ENCODE results near the gene SPDEF.

Gene SPDEF

DNA sequence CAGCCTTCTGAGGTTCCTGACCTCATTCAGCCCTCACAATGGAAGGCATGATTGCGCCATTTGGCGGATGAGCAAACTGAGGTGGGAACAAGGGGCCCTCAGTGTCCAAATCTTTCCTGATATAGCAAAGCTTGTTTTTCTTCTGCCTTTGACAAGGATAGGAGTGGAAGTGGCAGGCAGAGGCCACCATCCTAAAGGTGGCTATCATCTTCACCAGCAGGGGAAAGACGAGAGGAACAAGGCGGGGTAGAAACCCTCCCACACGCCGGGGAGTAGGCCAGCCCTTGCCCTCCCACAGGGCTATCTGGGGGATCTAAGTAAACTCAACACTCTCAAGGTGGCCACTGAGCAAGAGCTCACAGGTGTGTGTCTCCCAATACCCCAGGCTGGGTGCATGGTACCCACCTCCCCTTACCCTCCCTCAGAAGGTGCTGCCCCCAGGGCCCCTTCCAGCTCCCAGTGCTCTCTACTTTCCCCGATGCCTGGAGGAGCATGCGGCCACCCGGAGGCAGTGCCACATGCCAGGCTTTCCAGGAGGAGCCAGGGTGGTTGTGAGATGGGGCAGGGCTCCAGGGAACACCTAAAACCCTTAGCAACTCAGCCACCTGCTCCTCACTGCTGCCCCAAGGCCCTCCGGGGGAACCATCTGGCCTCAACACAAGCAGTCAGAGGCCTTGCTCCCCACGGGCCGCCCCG, 11.2 kb downstream of the SPDEF start:
- DNase-seq (ENCODE audit: low read depth), result no peak

DNA sequence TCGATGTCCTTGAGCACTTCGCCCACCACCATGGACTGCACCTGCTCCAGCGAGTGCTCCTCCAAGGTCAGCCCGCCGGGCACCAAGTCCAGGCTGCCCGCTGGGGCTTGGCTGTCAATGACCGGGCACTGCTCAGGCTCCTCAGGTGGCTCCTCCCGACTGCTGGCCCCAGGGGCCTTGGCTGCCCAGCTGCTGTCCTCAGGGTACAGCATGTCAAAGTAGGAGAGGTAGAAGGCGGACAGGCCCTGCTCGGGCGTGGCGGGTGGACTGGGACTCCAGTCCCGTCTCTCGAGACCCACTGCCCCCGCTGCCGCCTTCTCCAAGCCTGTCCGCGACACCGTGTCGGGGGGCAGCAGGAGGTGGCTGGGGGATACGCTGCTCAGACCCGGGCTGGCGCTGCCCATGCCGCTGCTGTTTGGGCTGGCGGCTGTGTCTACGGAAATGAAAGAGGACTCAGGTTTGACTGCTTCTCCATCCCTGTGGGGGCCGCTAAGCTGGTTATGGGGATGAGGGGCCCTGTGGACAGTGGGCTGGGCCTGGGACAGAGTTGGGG, 12.0 kb downstream of the SPDEF start:
- DNase-seq (ENCODE audit: low read depth), result no peak

- peak; percentile 26 for DNase-seq (ENCODE audit: low read depth)
These were observed 12.7 kb downstream of the SPDEF start for GRCh38 chr6:34543421-34543820.

- no peak for DNase-seq (ENCODE audit: low read depth)
These were observed 15.3 kb downstream of the SPDEF start for GRCh38 chr6:34540841-34541240.

DNA sequence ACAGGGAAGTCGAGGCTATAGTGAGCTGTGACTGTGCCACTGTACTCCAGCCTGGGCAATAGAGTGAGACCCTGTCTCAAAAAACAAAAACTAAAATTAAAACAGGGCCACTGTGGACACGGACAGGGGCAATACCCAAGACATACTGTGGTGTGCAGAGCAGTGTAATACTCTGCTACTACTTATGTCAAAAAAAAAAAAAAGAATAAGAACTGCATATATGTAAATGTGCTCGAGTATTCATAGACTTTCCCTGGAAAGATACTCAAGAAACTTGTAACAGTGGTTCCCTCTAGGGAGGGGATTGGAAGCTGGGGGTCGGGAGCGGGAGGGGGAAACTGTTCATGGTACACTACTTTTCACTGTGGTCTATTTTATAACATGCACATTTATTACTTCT, 15.9 kb downstream of the SPDEF start:
- no peak for DNase-seq (ENCODE audit: low read depth)

GRCh38 chr6:34539181-34539580, 16.9 kb downstream of the SPDEF start:
- DNase-seq (ENCODE audit: low read depth), result no peak

DNA sequence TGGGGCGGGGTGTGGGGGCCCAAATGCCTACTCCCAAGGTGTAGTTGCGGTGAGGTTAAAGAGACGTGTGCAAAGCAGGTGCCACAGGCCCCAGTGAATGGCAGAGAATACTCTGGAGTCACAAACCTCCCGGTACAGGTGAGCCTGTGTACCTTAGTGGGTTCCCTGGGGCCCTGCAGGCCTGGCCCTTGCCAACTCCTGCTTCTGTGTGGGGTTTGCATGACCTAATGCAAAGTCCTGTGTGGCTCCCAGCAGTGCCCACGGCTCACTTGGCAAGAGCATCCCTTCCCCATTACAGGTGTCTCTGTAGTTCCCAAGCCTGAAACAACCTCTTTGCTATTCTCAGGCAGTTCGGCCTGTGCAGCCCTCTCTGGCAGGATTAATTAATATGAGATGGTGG, 17.5 kb downstream of the SPDEF start:
- DNase-seq (ENCODE audit: low read depth), result no peak

GRCh38 chr6:34537922-34538550, 18.1 kb downstream of the SPDEF start:
- no peak for DNase-seq (ENCODE audit: low read depth)

- no peak for DNase-seq (ENCODE audit: low read depth)
These were observed 18.9 kb downstream of the SPDEF start for GRCh38 chr6:34536959-34537848.

DNA sequence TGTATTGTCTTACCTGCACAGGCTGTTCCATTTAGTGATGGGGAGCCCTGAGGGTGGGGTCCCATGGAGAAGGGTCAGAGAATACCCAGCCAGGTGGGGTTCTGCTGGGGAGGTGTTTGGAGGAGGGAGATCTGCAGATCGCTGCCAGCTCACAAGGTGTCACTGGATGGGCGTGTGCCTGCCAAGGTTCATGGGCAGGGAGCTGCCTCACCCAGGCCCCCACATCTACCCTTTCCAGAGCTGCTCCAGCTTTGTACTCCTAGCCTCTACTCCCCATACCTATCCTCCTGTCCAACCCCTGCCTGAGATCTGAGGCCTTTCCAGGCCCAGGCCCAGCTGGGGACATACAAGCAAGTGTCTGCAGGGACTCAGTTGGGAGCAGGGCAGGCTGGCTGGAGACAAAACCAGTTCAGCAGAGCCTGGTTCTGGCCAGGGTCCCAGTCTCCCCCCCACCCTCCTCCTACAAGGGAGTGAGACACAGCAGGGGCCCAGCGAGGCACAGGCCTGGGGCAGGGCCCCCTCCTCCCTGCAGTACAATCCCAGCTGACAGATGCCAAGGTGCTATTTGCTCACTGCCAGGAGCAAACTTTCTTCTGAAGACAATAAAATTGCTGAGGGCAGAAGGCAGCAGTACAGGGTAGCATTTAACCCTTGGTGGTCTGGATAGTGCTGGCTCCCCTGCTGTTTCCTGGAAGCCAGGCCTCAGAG, 19.7 kb downstream of the SPDEF start:
- no peak for DNase-seq (ENCODE audit: low read depth)

GRCh38 chr6:34535646-34536045, 20.5 kb downstream of the SPDEF start:
- no peak for DNase-seq (ENCODE audit: low read depth)

DNA sequence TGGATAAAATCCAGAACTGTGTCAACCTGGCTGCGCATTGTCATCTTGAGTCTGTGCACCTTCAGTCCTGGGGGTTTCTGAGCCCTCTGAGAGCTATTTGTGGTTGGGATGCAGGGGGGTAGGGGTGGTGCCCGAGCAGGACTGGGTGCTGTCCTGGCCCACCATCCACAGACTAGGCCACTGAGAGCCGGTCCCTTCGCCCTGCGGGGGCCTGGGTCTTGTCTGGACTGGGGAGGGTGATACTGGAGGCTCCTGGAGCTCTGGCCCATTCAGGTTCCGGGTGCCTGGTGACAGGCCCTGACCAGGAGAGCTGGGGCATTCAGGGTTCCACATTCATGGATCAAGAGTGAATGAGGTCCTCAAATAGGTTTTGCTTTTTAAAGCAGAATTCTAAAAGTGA, 20.9 kb downstream of the SPDEF start:
- no peak for DNase-seq (ENCODE audit: low read depth)

GRCh38 chr6:34534656-34535055, 21.5 kb downstream of the SPDEF start:
- DNase-seq (ENCODE audit: low read depth), result no peak

DNA sequence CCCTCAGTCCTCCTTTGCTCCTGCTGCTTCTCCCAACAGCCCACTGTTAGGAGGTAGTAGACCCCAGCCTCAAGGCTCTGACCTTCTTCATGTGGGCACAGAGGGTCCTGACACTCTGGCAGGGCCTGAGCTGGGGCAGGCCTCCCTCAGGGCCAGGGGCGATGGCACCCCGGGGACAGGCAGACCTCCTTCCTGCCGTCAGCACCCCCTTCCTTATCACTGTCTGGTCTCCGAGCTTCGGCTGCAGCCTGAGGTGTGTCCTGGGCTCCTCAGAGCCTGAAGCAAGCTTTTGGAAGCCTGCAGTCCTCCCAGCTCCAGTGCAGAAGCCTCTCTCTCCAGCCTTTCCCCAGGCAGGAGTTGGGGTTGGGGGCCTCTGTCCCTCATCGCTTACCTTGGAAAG, 22.0 kb downstream of the SPDEF start:
- DNase-seq (ENCODE audit: low read depth), result no peak

- no peak for DNase-seq (ENCODE audit: low read depth)
These were observed 23.9 kb downstream of the SPDEF start for GRCh38 chr6:34532230-34532629.

GRCh38 chr6:34531580-34532201, 24.4 kb downstream of the SPDEF start:
- DNase-seq (ENCODE audit: low read depth), result no peak

DNA sequence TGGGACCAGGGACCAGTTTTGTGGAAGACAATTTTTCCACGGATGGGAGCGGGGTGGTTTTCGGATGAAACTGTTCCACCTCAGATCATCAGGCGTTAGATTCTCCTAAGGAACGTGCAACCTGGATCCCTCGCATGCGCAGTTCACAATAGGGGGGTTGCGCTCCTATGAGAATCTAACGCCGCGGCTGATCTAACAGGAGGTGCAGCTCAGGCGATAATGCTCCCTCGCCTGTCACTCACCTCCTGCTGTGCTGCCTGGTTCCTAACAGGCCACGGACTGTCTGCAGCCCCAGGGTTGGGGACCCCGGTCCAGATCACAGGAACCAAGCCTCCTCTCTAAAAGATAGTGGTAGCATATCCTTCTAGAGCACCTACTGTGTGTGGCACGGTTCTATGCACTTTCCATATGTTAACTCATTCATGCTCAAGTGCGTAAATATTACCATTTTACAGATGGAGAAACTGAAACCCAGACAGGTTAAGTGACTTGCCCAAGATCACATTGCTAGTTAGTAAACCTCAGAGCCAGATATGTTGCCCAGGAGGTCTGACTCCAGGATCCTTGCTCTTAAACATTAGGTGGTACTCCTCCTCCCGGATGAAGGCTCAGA, 25.3 kb downstream of the SPDEF start:
- DNase-seq (ENCODE audit: low read depth), result no peak

DNA sequence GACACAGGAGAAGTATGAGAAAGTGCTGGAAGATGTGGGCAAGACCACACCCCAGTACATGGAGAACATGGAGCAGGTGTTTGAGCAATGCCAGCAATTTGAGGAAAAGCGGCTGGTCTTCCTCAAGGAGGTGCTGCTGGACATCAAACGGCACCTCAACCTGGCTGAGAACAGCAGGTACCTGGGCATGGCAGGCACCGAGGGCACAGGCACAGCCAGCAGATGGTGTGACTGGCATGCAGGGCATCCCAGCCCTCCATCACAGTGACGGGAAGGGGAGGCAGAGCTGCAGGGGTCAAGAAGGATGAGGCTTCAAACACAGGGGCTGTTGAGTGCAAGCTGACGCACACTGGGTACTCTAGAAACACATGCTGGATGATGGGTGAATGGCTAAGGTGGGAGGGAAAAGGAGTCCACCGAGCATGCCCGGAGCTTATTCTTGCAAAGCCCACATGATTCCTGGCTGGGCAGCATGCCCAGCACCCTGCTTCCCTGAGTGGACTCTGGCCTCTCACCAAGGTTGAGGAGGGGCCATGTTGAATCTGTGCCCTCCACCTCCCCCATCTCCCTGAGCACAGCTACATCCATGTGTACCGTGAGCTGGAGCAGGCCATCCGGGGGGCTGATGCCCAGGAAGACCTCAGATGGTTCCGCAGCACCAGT, 26.3 kb downstream of the SPDEF start:
- no peak for DNase-seq (ENCODE audit: low read depth)

- no peak for DNase-seq (ENCODE audit: low read depth)
These were observed 27.0 kb downstream of the SPDEF start for GRCh38 chr6:34528996-34529664.
